Activated T-helper 2 cell treated with anti-CD3 and anti-CD28 coated beads, Interferon-gamma antibody, Interleukin-2, Interleukin-4, amounts not matched to agents 10 μg/mL and 5 μg/mL and 100 μg/mL, durations not matched to agents 14 hours and 24 hours and 36 hours (primary cell): ENCODE data around the gene URGCP. TPM values are rescaled to one million over a fixed set of nuclear protein-coding genes. Genes with fewer than 3 reads are reported as not detected.

Source experiments
- DNase-seq: peaks from one replicate; pipeline ENCODE4 v3.0.0; 2021; ENCODE audit warnings: low spot score
- H3K27ac Mint-ChIP-seq: one replicate; pipeline ENCODE4 v1.8.0; 2021; ENCODE audit warnings: mixed read lengths
- H3K27me3 Mint-ChIP-seq: one replicate; pipeline ENCODE4 v1.8.0; 2021; ENCODE audit warnings: low read depth, mixed read lengths
- H3K36me3 Mint-ChIP-seq: one replicate; pipeline ENCODE4 v1.8.0; 2021; ENCODE audit warnings: low read depth, mixed read lengths
- H3K4me1 Mint-ChIP-seq: one replicate; pipeline ENCODE4 v1.8.0; 2021; ENCODE audit warnings: low read depth, mixed read lengths
- H3K4me3 Mint-ChIP-seq: one replicate; pipeline ENCODE4 v1.8.0; 2021; ENCODE audit warnings: low read depth, mild to moderate bottlenecking, moderate library complexity, mixed read lengths
- H3K9me3 Mint-ChIP-seq: one replicate; pipeline ENCODE4 v1.8.0; 2021; ENCODE audit warnings: mixed read lengths
- intact Hi-C: fragments of 100-400 bp; cut with micrococcal nuclease; formaldehyde crosslinking; loops from one replicate; pipeline ENCODE4 v1.15.1; 2023
- total RNA-seq: library from RNA; stranded (reverse); gene quantifications from 2 replicates; pipeline ENCODE4 v1.2.3, GENCODE V29; 2022

The URGCP gene
- total RNA-seq, 1 donor from 2014 or later, result 23.7 TPM

DNA sequence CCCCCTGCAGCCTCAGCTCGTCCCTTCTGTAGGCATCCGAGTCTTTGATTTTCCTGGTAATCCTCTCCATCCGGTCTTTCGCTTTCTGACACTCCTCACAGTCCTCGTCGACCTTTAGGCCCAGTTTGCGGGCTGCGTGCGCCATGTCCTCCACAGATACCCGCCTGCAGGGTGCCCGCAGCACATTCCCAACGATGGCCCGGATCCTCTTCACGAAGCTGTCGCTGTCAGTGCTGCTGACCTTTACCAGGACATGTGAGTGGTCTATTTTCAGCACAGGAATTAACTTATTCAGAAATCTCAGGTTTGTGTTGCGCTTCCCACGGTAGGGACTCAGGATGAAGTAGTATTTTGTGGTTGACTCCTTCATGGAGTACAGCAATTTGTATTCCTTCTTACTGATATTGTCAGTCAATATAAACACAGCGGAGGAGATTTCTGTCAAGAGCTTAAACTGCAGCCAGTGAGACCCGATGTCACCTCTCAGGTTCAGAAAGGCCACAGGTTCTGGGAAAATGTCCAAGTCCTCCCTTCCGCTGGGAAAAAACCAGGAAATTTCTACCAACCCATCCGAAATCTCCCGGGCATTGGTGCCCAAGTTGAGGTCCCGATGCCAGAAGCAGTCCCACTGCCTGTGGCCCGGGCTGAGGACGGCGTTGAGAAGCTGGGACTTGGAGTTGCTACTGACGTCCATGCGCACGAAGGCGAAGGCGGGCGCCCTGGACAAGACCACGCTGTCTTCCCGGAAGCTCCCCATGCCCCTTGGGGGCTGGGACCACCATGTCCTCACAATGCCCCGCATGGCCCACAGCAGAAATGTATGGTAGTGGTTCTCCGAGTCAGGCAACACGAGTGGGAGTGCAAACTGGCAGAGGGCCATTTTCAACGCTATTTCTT, 28.2 kb downstream of the URGCP start:
- Mint-ChIP-seq H3K4me3 (no peak overlapping the region), H3K27ac (no peak overlapping the region), H3K27me3 (no peaks in the 10 kb centered on the region), H3K4me1 (no peaks in the 10 kb centered on the region), H3K36me3 (peaks cover 61% of the 10 kb centered on the region), H3K9me3 (no peaks in the 10 kb centered on the region)
- intact Hi-C loops, result no loop called here
- no peak for DNase-seq

DNA sequence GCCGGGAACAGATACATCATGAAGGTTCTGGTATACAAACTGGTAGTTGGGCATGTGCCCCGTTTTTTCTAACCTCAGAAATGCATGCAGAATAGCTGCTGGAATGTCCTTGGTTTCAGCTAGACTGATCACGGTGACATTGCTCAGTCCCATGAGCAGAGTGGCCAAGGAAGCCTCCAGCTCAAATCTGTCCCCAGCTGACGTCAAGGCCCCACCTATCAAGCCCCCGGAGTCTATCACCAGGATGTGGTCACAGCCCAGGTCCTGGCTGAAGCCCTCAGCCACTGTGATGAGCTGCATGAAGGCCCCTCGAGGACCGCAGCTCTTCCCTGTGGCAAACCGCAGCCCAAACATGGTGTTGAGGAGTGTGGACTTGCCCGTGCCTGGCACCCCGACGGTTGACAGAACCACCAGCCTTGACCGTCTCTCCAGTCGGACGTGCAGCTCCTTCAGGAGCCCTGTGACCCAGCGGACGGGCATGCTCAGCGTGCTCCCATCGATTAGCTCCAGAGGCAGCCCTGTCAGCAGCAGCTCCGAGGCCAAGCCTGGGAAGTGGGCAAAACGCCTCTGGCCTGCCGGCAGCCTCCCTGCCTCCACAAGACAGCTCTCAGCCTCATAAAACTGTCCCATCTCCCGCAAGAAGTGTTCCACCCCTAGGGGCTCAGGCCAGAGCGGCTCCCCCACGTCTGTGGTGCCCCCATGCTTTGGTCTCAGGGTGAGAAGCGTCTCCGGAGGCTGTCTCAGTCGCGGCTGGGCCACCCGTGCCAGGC, 29.2 kb downstream of the URGCP start:
- no peak overlapping the region for H3K4me3 Mint-ChIP-seq
- no peaks in the 10 kb centered on the region for H3K27me3 Mint-ChIP-seq
- DNase-seq, result no peak
- H3K27ac Mint-ChIP-seq, result no peak overlapping the region
- intact Hi-C loops, result no loop called here
- peaks cover 65% of the 10 kb centered on the region for H3K36me3 Mint-ChIP-seq
- no peaks in the 10 kb centered on the region for H3K9me3 Mint-ChIP-seq
- peaks cover 2% of the 10 kb centered on the region for H3K4me1 Mint-ChIP-seq

GRCh38 chr7:43876241-43876640, 30.2 kb downstream of the URGCP start:
- no peaks in the 10 kb centered on the region for H3K27me3 Mint-ChIP-seq
- peaks cover 57% of the 10 kb centered on the region for H3K36me3 Mint-ChIP-seq
- H3K27ac Mint-ChIP-seq, result no peak overlapping the region
- H3K4me1 Mint-ChIP-seq, result peaks cover 3% of the 10 kb centered on the region
- H3K4me3 Mint-ChIP-seq, result no peak overlapping the region
- no peak for DNase-seq
- intact Hi-C loops, result no loop called here
- H3K9me3 Mint-ChIP-seq, result no peaks in the 10 kb centered on the region

- Mint-ChIP-seq H3K27ac (no peak overlapping the region), H3K9me3 (no peaks in the 10 kb centered on the region)
- intact Hi-C loops, result loop anchor here (5.0 kb wide), 1 partner anchor 54 kb away; the partner anchor contains the start of gene UBE2D4
Observed at GRCh38 chr7:43873300-43873699, 33.1 kb downstream of the URGCP start.

DNA sequence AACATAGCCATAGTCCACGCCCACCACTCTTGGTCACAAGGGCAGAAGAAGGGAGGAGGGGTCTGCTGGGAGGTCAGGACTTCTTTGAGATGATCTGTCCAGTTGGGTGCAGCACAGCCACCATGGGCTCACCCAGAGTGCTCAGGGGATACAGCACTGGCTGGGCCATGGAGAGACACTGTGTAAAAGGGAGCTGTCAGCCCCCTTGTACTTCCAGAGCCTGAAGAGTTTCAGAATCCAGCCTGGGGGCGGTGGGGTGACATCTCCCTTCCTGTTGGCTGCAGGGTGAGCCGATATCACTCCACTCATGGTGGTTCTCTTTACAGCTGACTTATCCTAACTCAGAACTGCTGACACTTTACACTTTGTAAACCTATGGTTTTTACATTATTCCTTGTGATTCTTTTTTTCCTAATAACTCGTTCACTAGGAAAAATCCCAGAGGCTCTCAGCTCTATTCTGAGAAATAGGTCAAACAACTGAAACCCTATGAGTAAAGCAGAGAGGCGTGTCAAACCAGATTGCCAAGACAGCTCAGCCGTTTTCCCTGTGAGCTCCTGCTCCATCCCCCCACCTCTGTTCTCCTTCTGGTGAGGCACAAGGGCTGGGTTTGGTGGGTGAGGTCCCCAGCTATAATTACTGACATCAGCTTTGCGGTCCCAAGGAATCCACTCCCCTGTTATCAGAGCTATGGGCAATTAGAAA, 33.8 kb downstream of the URGCP start:
- Mint-ChIP-seq H3K27me3 (no peaks in the 10 kb centered on the region), H3K4me3 (no peak overlapping the region), H3K4me1 (peaks cover 22% of the 10 kb centered on the region), H3K27ac (no peak overlapping the region), H3K36me3 (peaks cover 40% of the 10 kb centered on the region), H3K9me3 (no peaks in the 10 kb centered on the region)
- DNase-seq, result no peak
- intact Hi-C loops, result loop anchor here (5.0 kb wide), 1 partner anchor 55 kb away; the partner anchor contains the start of gene UBE2D4

More at GRCh38 chr7:43873300-43873699, 33.1 kb downstream of the URGCP start:
- H3K36me3 Mint-ChIP-seq, result peaks cover 40% of the 10 kb centered on the region
- DNase-seq, result no peak
- H3K27me3 Mint-ChIP-seq, result no peaks in the 10 kb centered on the region
- H3K4me3 Mint-ChIP-seq, result no peak overlapping the region
- peaks cover 17% of the 10 kb centered on the region for H3K4me1 Mint-ChIP-seq

- Mint-ChIP-seq H3K4me1 (peaks cover 22% of the 10 kb centered on the region), H3K9me3 (no peaks in the 10 kb centered on the region), H3K27me3 (no peaks in the 10 kb centered on the region), H3K4me3 (no peak overlapping the region), H3K36me3 (peaks cover 39% of the 10 kb centered on the region), H3K27ac (no peak overlapping the region)
- intact Hi-C loops, result loop anchor here (5.0 kb wide), 1 partner anchor 56 kb away; the partner anchor contains the start of gene UBE2D4
- DNase-seq, result no peak
Observed at GRCh38 chr7:43871064-43871463, 35.3 kb downstream of the URGCP start.

- Mint-ChIP-seq H3K27ac (no peak overlapping the region), H3K4me3 (no peak overlapping the region), H3K27me3 (no peaks in the 10 kb centered on the region)
Observed at GRCh38 chr7:43870316-43870715, 36.1 kb downstream of the URGCP start.

GRCh38 chr7:43869867-43870240, 36.5 kb downstream of the URGCP start:
- intact Hi-C loops, result loop anchor here (1.0 to 5.0 kb wide), 2 partner anchors 35 to 57 kb away; partner anchors contain the start of gene UBE2D4
- Mint-ChIP-seq H3K4me1 (peaks cover 22% of the 10 kb centered on the region), H3K36me3 (peaks cover 44% of the 10 kb centered on the region), H3K27me3 (no peaks in the 10 kb centered on the region), H3K4me3 (peak overlapping the region; percentile 89), H3K9me3 (no peaks in the 10 kb centered on the region), H3K27ac (peak overlapping the region; percentile 77)
- no peak for DNase-seq

More at GRCh38 chr7:43870316-43870715, 36.1 kb downstream of the URGCP start:
- H3K9me3 Mint-ChIP-seq, result no peaks in the 10 kb centered on the region
- no peak for DNase-seq
- intact Hi-C loops, result loop anchor here (5.0 kb wide), 1 partner anchor 57 kb away; the partner anchor contains the start of gene UBE2D4
- peaks cover 22% of the 10 kb centered on the region for H3K4me1 Mint-ChIP-seq
- H3K36me3 Mint-ChIP-seq, result peaks cover 44% of the 10 kb centered on the region

- Mint-ChIP-seq H3K9me3 (no peaks in the 10 kb centered on the region), H3K27ac (peak within 1 kb of the TSS; percentile 83), H3K4me1 (peaks cover 22% of the 10 kb centered on the region), H3K4me3 (peak within 1 kb of the TSS; percentile 89), H3K27me3 (peaks cover 1% of the 10 kb centered on the region), H3K36me3 (peaks cover 43% of the 10 kb centered on the region)
- peak; percentile 87 for DNase-seq
- intact Hi-C loops, result loop anchor here (1.0 kb wide), 1 partner anchor 34 kb away; no protein-coding TSS in a partner anchor
Observed at GRCh38 chr7:43869006-43869866, 37.2 kb downstream of the URGCP start, which contains the start of gene MRPS24. Gene MRPS24, minus strand, starts transcription at chr7:43869517. Its CDS starts 22 bp downstream, at chr7:43869495.

- no peaks in the 10 kb centered on the region for H3K9me3 Mint-ChIP-seq
- H3K4me1 Mint-ChIP-seq, result peaks cover 22% of the 10 kb centered on the region
- intact Hi-C loops, result loop anchor here (1.0 kb wide), 1 partner anchor 33 kb away; no protein-coding TSS in a partner anchor
- peak overlapping the region; percentile 89 for H3K4me3 Mint-ChIP-seq
- H3K36me3 Mint-ChIP-seq, result peaks cover 41% of the 10 kb centered on the region
- H3K27ac Mint-ChIP-seq, result peak overlapping the region; percentile 83
- no peak for DNase-seq
- H3K27me3 Mint-ChIP-seq, result peaks cover 3% of the 10 kb centered on the region
Observed at GRCh38 chr7:43868681-43869005, 37.8 kb downstream of the URGCP start.

GRCh38 chr7:43868181-43868580, 38.2 kb downstream of the URGCP start:
- Mint-ChIP-seq H3K36me3 (peaks cover 38% of the 10 kb centered on the region), H3K9me3 (no peaks in the 10 kb centered on the region), H3K4me3 (peak overlapping the region; percentile 89), H3K27ac (peak overlapping the region; percentile 83), H3K4me1 (peaks cover 22% of the 10 kb centered on the region), H3K27me3 (peaks cover 6% of the 10 kb centered on the region)
- no peak for DNase-seq
- intact Hi-C loops, result no loop called here
